HEK293 (cell line): Measurements from ENCODE around the gene SNAPC4.
"Not testable (repeated sequence)": the region's sequence is repeated elsewhere in the genome, so short reads cannot be mapped to it uniquely, and the experiment has no call there.

Experiments
- CTCF ChIA-PET: fragments of 350-600 bp; formaldehyde crosslinking; extraction: SDS; loops from one replicate; lab custom pipeline; 2021; ENCODE audit warnings: antibody characterized with exemption; lab: Yijun Ruan, JAX
- POLR2A ChIA-PET: fragments of 300-600 bp; formaldehyde crosslinking; extraction: SDS; loops from one replicate; lab custom pipeline; 2020; ENCODE audit warnings: antibody characterized with exemption, inconsistent platforms; lab: Yijun Ruan, JAX
- H3K27ac ChIP-seq: fragments of 200-500 bp; sonication (Bioruptor generic); 2 replicates; pipeline ENCODE4 v1.5.1; 2014; ENCODE audit warnings: low read depth, low read length, control low read depth, inconsistent platforms; ENCODE audit errors: extremely low read depth
- H3K36me3 ChIP-seq, 2 experiments: fragments of 200-500 bp in 1 of 2; sonication (Bioruptor generic) in 1 of 2; 1 replicate in 1 of 2; 2 replicates in 1 of 2; pipeline ENCODE4 v1.5.1; 2014 to 2017; ENCODE audit warnings: inconsistent platforms in 2 of 2, low read length in 2 of 2; ENCODE audit not compliant: control insufficient read depth in 2 of 2, insufficient read depth in 1 of 2
- H3K4me1 ChIP-seq: fragments of 200-500 bp; sonication (Bioruptor generic); 2 replicates; pipeline ENCODE4 v1.5.1; 2014; ENCODE audit warnings: mild to moderate bottlenecking, low read length, inconsistent platforms; ENCODE audit not compliant: control insufficient read depth, insufficient read depth
- H3K4me3 ChIP-seq: 2 replicates; pipeline ENCODE4 v1.5.1; 2011; ENCODE audit warnings: low read depth, mild to moderate bottlenecking, control low read depth, low read length, moderate library complexity
- H3K9me3 ChIP-seq: fragments of 200-500 bp; sonication (Bioruptor generic); 2 replicates; pipeline ENCODE4 v1.5.1; 2014; ENCODE audit warnings: low read depth, low read length, inconsistent platforms; ENCODE audit not compliant: control insufficient read depth, insufficient read depth
- EGR2 ChIP-seq: fragments of 450-650 bp; formaldehyde crosslinking; IDR thresholded peaks from 2 replicates; pipeline ENCODE4 v1.5.1; 2016; ENCODE audit warnings: low read depth, missing biosample characterization, missing genetic modification characterization
- ZBTB11 ChIP-seq: fragments of 450-650 bp; formaldehyde crosslinking; conservative IDR thresholded peaks from 2 replicates; pipeline ENCODE4 v1.5.1; 2016; ENCODE audit warnings: low read depth, missing biosample characterization, missing genetic modification characterization
- ZFHX2 ChIP-seq: fragments of 450-650 bp; formaldehyde crosslinking; conservative IDR thresholded peaks from 2 replicates; pipeline ENCODE4 v1.5.1; 2016; ENCODE audit warnings: missing biosample characterization, missing genetic modification characterization
- ZNF157 ChIP-seq: fragments of 450-650 bp; formaldehyde crosslinking; IDR thresholded peaks from 2 replicates; pipeline ENCODE4 v1.5.1; 2016; ENCODE audit warnings: missing biosample characterization, missing genetic modification characterization
- ZNF184 ChIP-seq: fragments of 450-650 bp; IDR thresholded peaks from 2 replicates; pipeline ENCODE4 v1.5.1; 2018; ENCODE audit warnings: missing biosample characterization, mild to moderate bottlenecking, missing genetic modification characterization
- ZNF324 ChIP-seq: fragments of 450-650 bp; formaldehyde crosslinking; IDR thresholded peaks from 2 replicates; pipeline ENCODE4 v1.5.1; 2016; ENCODE audit warnings: missing biosample characterization, missing genetic modification characterization
- ZNF549 ChIP-seq: fragments of 450-650 bp; IDR thresholded peaks from 2 replicates; pipeline ENCODE4 v1.5.1; 2018; ENCODE audit warnings: missing biosample characterization, missing genetic modification characterization, mild to moderate bottlenecking, inconsistent platforms, moderate library complexity
- ZNF600 ChIP-seq: fragments of 450-650 bp; formaldehyde crosslinking; IDR thresholded peaks from 2 replicates; pipeline ENCODE4 v1.5.1; 2016; ENCODE audit warnings: missing biosample characterization, missing genetic modification characterization
- ZNF768 ChIP-seq: fragments of 450-650 bp; formaldehyde crosslinking; IDR thresholded peaks from 2 replicates; pipeline ENCODE4 v1.5.1; 2018; ENCODE audit warnings: missing biosample characterization, mild to moderate bottlenecking, missing genetic modification characterization
- ZSCAN23 ChIP-seq: fragments of 450-650 bp; formaldehyde crosslinking; IDR thresholded peaks from 2 replicates; pipeline ENCODE4 v1.5.1; 2016; ENCODE audit warnings: missing biosample characterization, missing genetic modification characterization
- TF ChIP-seq, protein P1 (sequence below): fragments of 450-650 bp; formaldehyde crosslinking; IDR thresholded peaks from 2 replicates; pipeline ENCODE4 v1.5.1; 2016; ENCODE audit warnings: missing biosample characterization, missing genetic modification characterization
- TF ChIP-seq, protein P2 (sequence below): fragments of 450-650 bp; formaldehyde crosslinking; IDR thresholded peaks from 2 replicates; pipeline ENCODE4 v1.5.1; 2016; ENCODE audit warnings: missing biosample characterization, missing genetic modification characterization
- TF ChIP-seq, protein P3 (sequence below): fragments of 450-650 bp; formaldehyde crosslinking; IDR thresholded peaks from 2 replicates; pipeline ENCODE4 v1.5.1; 2017; ENCODE audit warnings: missing biosample characterization, missing genetic modification characterization

SNAPC4 gene

DNA sequence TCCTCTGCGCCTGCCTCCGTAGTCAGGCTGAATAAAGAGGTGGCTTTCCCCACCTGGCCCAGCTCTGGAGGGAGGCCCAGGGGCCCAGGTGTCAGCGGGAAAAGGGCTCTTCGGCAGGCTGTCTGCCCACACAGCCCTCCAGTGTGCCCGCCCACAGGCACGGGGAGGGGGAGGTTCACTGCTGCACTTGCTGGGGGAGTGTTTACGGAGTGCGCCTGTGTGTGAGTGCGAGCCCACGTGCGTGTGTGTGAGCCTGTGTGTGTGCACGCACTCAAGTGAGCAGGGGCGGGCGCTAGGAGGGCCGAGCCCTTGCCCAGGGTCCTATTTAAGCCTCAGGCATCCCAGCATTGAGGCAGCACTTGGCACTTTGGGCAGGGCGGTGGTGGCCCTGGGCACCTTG, 47.3 kb downstream of the SNAPC4 start (continued):
- TF ChIP-seq, protein P1, sequence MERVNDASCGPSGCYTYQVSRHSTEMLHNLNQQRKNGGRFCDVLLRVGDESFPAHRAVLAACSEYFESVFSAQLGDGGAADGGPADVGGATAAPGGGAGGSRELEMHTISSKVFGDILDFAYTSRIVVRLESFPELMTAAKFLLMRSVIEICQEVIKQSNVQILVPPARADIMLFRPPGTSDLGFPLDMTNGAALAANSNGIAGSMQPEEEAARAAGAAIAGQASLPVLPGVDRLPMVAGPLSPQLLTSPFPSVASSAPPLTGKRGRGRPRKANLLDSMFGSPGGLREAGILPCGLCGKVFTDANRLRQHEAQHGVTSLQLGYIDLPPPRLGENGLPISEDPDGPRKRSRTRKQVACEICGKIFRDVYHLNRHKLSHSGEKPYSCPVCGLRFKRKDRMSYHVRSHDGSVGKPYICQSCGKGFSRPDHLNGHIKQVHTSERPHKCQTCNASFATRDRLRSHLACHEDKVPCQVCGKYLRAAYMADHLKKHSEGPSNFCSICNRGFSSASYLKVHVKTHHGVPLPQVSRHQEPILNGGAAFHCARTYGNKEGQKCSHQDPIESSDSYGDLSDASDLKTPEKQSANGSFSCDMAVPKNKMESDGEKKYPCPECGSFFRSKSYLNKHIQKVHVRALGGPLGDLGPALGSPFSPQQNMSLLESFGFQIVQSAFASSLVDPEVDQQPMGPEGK (tag by site-specific recombination): peak; percentile 41; the same call in 1 of the 2 replicates
- TF ChIP-seq, protein P2, sequence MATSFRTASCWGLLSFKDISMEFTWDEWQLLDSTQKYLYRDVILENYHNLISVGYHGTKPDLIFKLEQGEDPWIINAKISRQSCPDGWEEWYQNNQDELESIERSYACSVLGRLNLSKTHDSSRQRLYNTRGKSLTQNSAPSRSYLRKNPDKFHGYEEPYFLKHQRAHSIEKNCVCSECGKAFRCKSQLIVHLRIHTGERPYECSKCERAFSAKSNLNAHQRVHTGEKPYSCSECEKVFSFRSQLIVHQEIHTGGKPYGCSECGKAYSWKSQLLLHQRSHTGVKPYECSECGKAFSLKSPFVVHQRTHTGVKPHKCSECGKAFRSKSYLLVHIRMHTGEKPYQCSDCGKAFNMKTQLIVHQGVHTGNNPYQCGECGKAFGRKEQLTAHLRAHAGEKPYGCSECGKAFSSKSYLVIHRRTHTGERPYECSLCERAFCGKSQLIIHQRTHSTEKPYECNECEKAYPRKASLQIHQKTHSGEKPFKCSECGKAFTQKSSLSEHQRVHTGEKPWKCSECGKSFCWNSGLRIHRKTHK (tag by site-specific recombination): no peak
- no peak for TF ChIP-seq ZNF157
- peak; percentile 48; the same call in 1 of the 2 replicates for TF ChIP-seq ZBTB11
- no peak for TF ChIP-seq ZNF549 (tag by site-specific recombination)
- TF ChIP-seq, protein P3, sequence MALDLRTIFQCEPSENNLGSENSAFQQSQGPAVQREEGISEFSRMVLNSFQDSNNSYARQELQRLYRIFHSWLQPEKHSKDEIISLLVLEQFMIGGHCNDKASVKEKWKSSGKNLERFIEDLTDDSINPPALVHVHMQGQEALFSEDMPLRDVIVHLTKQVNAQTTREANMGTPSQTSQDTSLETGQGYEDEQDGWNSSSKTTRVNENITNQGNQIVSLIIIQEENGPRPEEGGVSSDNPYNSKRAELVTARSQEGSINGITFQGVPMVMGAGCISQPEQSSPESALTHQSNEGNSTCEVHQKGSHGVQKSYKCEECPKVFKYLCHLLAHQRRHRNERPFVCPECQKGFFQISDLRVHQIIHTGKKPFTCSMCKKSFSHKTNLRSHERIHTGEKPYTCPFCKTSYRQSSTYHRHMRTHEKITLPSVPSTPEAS (tag by site-specific recombination): no peak
- TF ChIP-seq ZNF600 (tag by site-specific recombination): 0 out of 2 replicates have a peak, but pooled peaks have one; percentile 45
- TF ChIP-seq, all 188 proteins: peak for 7

- not testable (repeated sequence) for H3K27ac ChIP-seq, H3K4me3 ChIP-seq, H3K4me1 ChIP-seq, H3K9me3 ChIP-seq
- POLR2A ChIA-PET: interaction anchor here (1.6 kb wide), 1 partner anchor 11 kb away, joined by 7 read pairs; the partner anchor contains the start of gene DNLZ
- CTCF ChIA-PET: interaction anchor here (0.6 to 1.1 kb wide), 3 partner anchors 12 to 748 kb away, joined by 3 read pairs; partner anchors contain the start of gene DNLZ
- peaks cover 0 to 14% of the 10 kb centered on the region in 2 experiments; a peak in 1 of 3 replicates for H3K36me3 ChIP-seq
These were observed 48.1 kb downstream of the SNAPC4 start for GRCh38 chr9:136351868-136352267.

GRCh38 chr9:136351252-136351800, 48.6 kb downstream of the SNAPC4 start:
- H3K4me1 ChIP-seq: no peaks in the 10 kb centered on the region
- H3K27ac ChIP-seq: no peak overlapping the region
- TF ChIP-seq ZNF324 (no peak), ZNF184 (tag by site-specific recombination) (no peak), EGR2 (tag by site-specific recombination) (peak; percentile 29; the same call in 1 of the 2 replicates), ZSCAN23 (tag by site-specific recombination) (no peak), ZNF768 (no peak), ZFHX2 (tag by site-specific recombination) (peak; percentile 56)
- POLR2A ChIA-PET: interaction anchor here (1.6 kb wide), 1 partner anchor 12 kb away, joined by 7 read pairs; the partner anchor contains the start of gene DNLZ
- no peak overlapping the region for H3K4me3 ChIP-seq
- H3K9me3 ChIP-seq: no peaks in the 10 kb centered on the region
- H3K36me3 ChIP-seq: peaks cover 0 to 10% of the 10 kb centered on the region in 2 experiments; a peak in 1 of 3 replicates
- CTCF ChIA-PET: interaction anchor here (0.6 to 1.1 kb wide), 5 partner anchors 12 to 748 kb away, joined by 3 to 4 read pairs (median 3); partner anchors contain the start of genes DNLZ and SNAPC4
